H9 (cell line): Measurements from ENCODE around the gene CNPY2. TPM values are rescaled to one million over a fixed set of nuclear protein-coding genes. Genes with fewer than 3 reads are reported as not detected.

Source experiments
- DNase-seq: peaks from one replicate; pipeline ENCODE4 v3.0.0-alpha.2; 2017
- H2AFZ ChIP-seq: one replicate; pipeline ENCODE4 v1.6.1; 2013; ENCODE audit warnings: mild to moderate bottlenecking, low read length, control low read depth, moderate library complexity
- H2AK5ac ChIP-seq: 2 replicates; pipeline ENCODE4 v1.6.1; 2013; ENCODE audit warnings: low read length, control low read depth, mixed read lengths; ENCODE audit not compliant: insufficient read length
- H2BK120ac ChIP-seq: one replicate; pipeline ENCODE4 v1.6.1; 2013; ENCODE audit warnings: low read depth, mild to moderate bottlenecking, low read length, control low read depth, inconsistent platforms; ENCODE audit not compliant: poor library complexity, severe bottlenecking
- H2BK12ac ChIP-seq: 2 replicates; pipeline ENCODE4 v1.6.1; 2013; ENCODE audit warnings: low read length, control low read depth, mixed read lengths, low read depth; ENCODE audit not compliant: insufficient read length
- H2BK15ac ChIP-seq: 2 replicates; pipeline ENCODE4 v1.6.1; 2013; ENCODE audit warnings: low read depth, low read length, control low read depth
- H2BK20ac ChIP-seq: one replicate; pipeline ENCODE4 v1.6.1; 2013; ENCODE audit warnings: low read depth, mild to moderate bottlenecking, low read length, control low read depth, inconsistent platforms; ENCODE audit not compliant: poor library complexity, severe bottlenecking
- H2BK5ac ChIP-seq: 2 replicates; pipeline ENCODE4 v1.6.1; 2013; ENCODE audit warnings: low read length, control low read depth, mixed read lengths; ENCODE audit not compliant: insufficient read length
- H3K14ac ChIP-seq: 2 replicates; pipeline ENCODE4 v1.6.1; 2013; ENCODE audit warnings: low read length, control low read depth; ENCODE audit not compliant: insufficient read depth
- H3K18ac ChIP-seq: 2 replicates; pipeline ENCODE4 v1.6.1; 2013; ENCODE audit warnings: low read depth, mild to moderate bottlenecking, mixed read lengths, low read length, control low read depth; ENCODE audit not compliant: insufficient read length
- H3K23ac ChIP-seq: 2 replicates; pipeline ENCODE4 v1.6.1; 2013; ENCODE audit warnings: low read length, control low read depth, mixed read lengths, low read depth; ENCODE audit not compliant: insufficient read length
- H3K23me2 ChIP-seq: 2 replicates; pipeline ENCODE4 v1.6.1; 2013; ENCODE audit warnings: low read depth, mild to moderate bottlenecking, mixed read lengths, low read length, control low read depth; ENCODE audit not compliant: insufficient read length, poor library complexity, severe bottlenecking
- H3K27ac ChIP-seq: 2 replicates; pipeline ENCODE4 v1.5.1; 2013; ENCODE audit warnings: low read length, control low read depth, mixed read lengths, low read depth; ENCODE audit not compliant: insufficient read length
- H3K27me3 ChIP-seq: 2 replicates; pipeline ENCODE4 v1.6.1; 2013; ENCODE audit warnings: low read length, control low read depth, inconsistent platforms; ENCODE audit not compliant: insufficient read depth
- H3K4ac ChIP-seq: 2 replicates; pipeline ENCODE4 v1.6.1; 2013; ENCODE audit warnings: low read depth, mild to moderate bottlenecking, control low read depth, inconsistent platforms, low read length, moderate library complexity
- H3K4me1 ChIP-seq: 2 replicates; pipeline ENCODE4 v1.6.1; 2013; ENCODE audit warnings: low read length, control low read depth, inconsistent platforms; ENCODE audit not compliant: insufficient read depth
- H3K4me2 ChIP-seq: 2 replicates; pipeline ENCODE4 v1.6.1; 2013; ENCODE audit warnings: low read length, control low read depth, mixed read lengths; ENCODE audit not compliant: insufficient read length, insufficient read depth
- H3K56ac ChIP-seq: 2 replicates; pipeline ENCODE4 v1.6.1; 2013; ENCODE audit warnings: low read depth, mild to moderate bottlenecking, mixed read lengths, low read length, control low read depth; ENCODE audit not compliant: insufficient read length
- H3K79me1 ChIP-seq: 2 replicates; pipeline ENCODE4 v1.6.1; 2013; ENCODE audit warnings: low read depth, mild to moderate bottlenecking, moderate library complexity, low read length, control low read depth, inconsistent platforms; ENCODE audit not compliant: insufficient read depth, poor library complexity, severe bottlenecking
- H3K79me2 ChIP-seq: 2 replicates; pipeline ENCODE4 v1.6.1; 2013; ENCODE audit warnings: low read length, control low read depth, inconsistent platforms; ENCODE audit not compliant: insufficient read depth
- H3K9ac ChIP-seq: 2 replicates; pipeline ENCODE4 v1.6.1; 2013; ENCODE audit warnings: low read length, control low read depth, mixed read lengths; ENCODE audit not compliant: insufficient read length; ENCODE audit errors: extremely low read depth
- H3K9me3 ChIP-seq: one replicate; pipeline ENCODE4 v1.6.1; 2013; ENCODE audit warnings: low read depth, low read length, inconsistent platforms; ENCODE audit not compliant: control insufficient read depth
- H3T11ph ChIP-seq: one replicate; pipeline ENCODE4 v1.6.1; 2013; ENCODE audit warnings: mild to moderate bottlenecking, low read length, control low read depth, inconsistent platforms
- H4K20me1 ChIP-seq: one replicate; pipeline ENCODE4 v1.6.1; 2013; ENCODE audit not compliant: control insufficient read depth, insufficient read length, insufficient read depth
- H4K5ac ChIP-seq: 2 replicates; pipeline ENCODE4 v1.6.1; 2013; ENCODE audit warnings: low read depth, mild to moderate bottlenecking, mixed read lengths, low read length, control low read depth; ENCODE audit not compliant: insufficient read length
- H4K8ac ChIP-seq: replicated peaks from 2 replicates; pipeline ENCODE4 v1.6.1; 2013; ENCODE audit warnings: low read length, control low read depth, mixed read lengths, low read depth; ENCODE audit not compliant: insufficient read length
- H4K91ac ChIP-seq: 2 replicates; pipeline ENCODE4 v1.6.1; 2013; ENCODE audit warnings: low read depth, mild to moderate bottlenecking, moderate library complexity, mixed read lengths, low read length, control low read depth; ENCODE audit not compliant: insufficient read length
- H3K27ac Mint-ChIP-seq, 3 experiments: 2 replicates in 2 of 3; 3 replicates in 1 of 3; pipeline ENCODE4 v1.8.0; 2020 to 2021; ENCODE audit warnings: mixed read lengths in 3 of 3, mild to moderate bottlenecking in 1 of 3, moderate library complexity in 1 of 3
- H3K27me3 Mint-ChIP-seq: 2 replicates; pipeline ENCODE4 v1.8.0; 2021; ENCODE audit warnings: low read depth, mild to moderate bottlenecking, moderate library complexity, mixed read lengths
- H3K36me3 Mint-ChIP-seq, 3 experiments: 2 replicates in 2 of 3; 3 replicates in 1 of 3; pipeline ENCODE4 v1.8.0; 2020 to 2021; ENCODE audit warnings: low read depth in 3 of 3, mixed read lengths in 3 of 3; ENCODE audit not compliant: insufficient read depth in 1 of 3
- H3K4me1 Mint-ChIP-seq, 2 experiments: 2 replicates each; pipeline ENCODE4 v1.8.0; 2020; ENCODE audit warnings: mixed read lengths in 2 of 2
- H3K4me3 Mint-ChIP-seq, 2 experiments: 2 replicates in 1 of 2; 3 replicates in 1 of 2; pipeline ENCODE4 v1.8.0; 2020 to 2021; ENCODE audit warnings: mild to moderate bottlenecking in 2 of 2, mixed read lengths in 2 of 2, moderate library complexity in 1 of 2
- H3K9me3 Mint-ChIP-seq, 2 experiments: 2 replicates in 1 of 2; 3 replicates in 1 of 2; pipeline ENCODE4 v1.8.0; 2020; ENCODE audit warnings: mild to moderate bottlenecking in 2 of 2, mixed read lengths in 2 of 2, moderate library complexity in 1 of 2
- CTCF ChIP-seq: fragments of 200-600 bp; sonication (generic); conservative IDR thresholded peaks from 3 replicates; pipeline ENCODE4 v1.8.0; 2021; ENCODE audit warnings: antibody characterized with exemption, mild to moderate bottlenecking
- total RNA-seq: library from RNA; stranded (reverse); gene quantifications from 2 replicates; pipeline ENCODE4 v1.2.1, GENCODE V29; 2021

Gene CNPY2
- total RNA-seq, 1 experiment from 2014 or later: 221 TPM

- Mint-ChIP-seq H3K4me3 (no peak overlapping the region), H3K36me3 (peaks cover 31 to 79% (median 52%) of the 10 kb centered on the region in 3 experiments)
Measured at GRCh38 chr12:56280849-56281248, 34.9 kb downstream of the CNPY2 start.

More at GRCh38 chr12:56280849-56281248, 34.9 kb downstream of the CNPY2 start:
- H2AK5ac ChIP-seq: no peak overlapping the region
- H2AFZ ChIP-seq: no peak overlapping the region
- H2BK120ac ChIP-seq: no peak overlapping the region
- H3K56ac ChIP-seq: no peak overlapping the region
- H4K91ac ChIP-seq: no peak overlapping the region
- no peak overlapping the region; a peak in 1 of 7 replicates for H3K27ac Mint-ChIP-seq
- H3K79me2 ChIP-seq: no peaks in the 10 kb centered on the region
- no peak overlapping the region for H3K4me2 ChIP-seq
- H3K9me3 Mint-ChIP-seq: no peaks in the 10 kb centered on the region
- H3K9me3 ChIP-seq: no peaks in the 10 kb centered on the region
- no peaks in the 10 kb centered on the region for H3K23me2 ChIP-seq
- H4K20me1 ChIP-seq: no peaks in the 10 kb centered on the region
- no peak overlapping the region for H2BK5ac ChIP-seq
- no peak overlapping the region for H3K4ac ChIP-seq
- H4K8ac ChIP-seq: no peak overlapping the region
- H3K79me1 ChIP-seq: no peaks in the 10 kb centered on the region
- DNase-seq: no peak
- no peak overlapping the region for H3K27ac ChIP-seq
- no peak overlapping the region for H3K14ac ChIP-seq
- no peak overlapping the region for H3K23ac ChIP-seq
- H3K9ac ChIP-seq: no peak overlapping the region
- H3K4me1 Mint-ChIP-seq: no peaks in the 10 kb centered on the region
- no peak overlapping the region for H2BK20ac ChIP-seq
- H3K27me3 Mint-ChIP-seq: no peaks in the 10 kb centered on the region
- H3T11ph ChIP-seq: no peak overlapping the region
- H2BK12ac ChIP-seq: no peak overlapping the region
- no peak overlapping the region for H2BK15ac ChIP-seq
- H4K5ac ChIP-seq: no peak overlapping the region
- no peaks in the 10 kb centered on the region for H3K27me3 ChIP-seq
- no peak overlapping the region for H3K18ac ChIP-seq
- H3K4me1 ChIP-seq: no peaks in the 10 kb centered on the region
- no peak for TF ChIP-seq CTCF
